Measurements from ENCODE around the gene CAMSAP3. TPM values are rescaled to one million over a fixed set of nuclear protein-coding genes. Genes with fewer than 3 reads are reported as not detected.

Gene CAMSAP3
- total and polyA plus RNA-seq, 12 donors = 0.61 to 18.9 (median 6.0) TPM

GRCh38 chr19:7639863-7640348 lies 44.2 kb downstream of the CAMSAP3 start:
- Histone ChIP-seq H3K27me3 (no peaks in the 10 kb centered on the region), H3K4me3 (no peak overlapping the region), H3K27ac (no peak overlapping the region), H3K36me3 (replicated peaks in 1 of 2) (no peaks in the 10 kb centered on the region), H3K9me3 (replicated peaks in 1 of 3) (no peaks in the 10 kb centered on the region), H3K4me1 (replicated peaks in 1 of 2) (peaks cover 3% of the 10 kb centered on the region in 2 donors)
- intact Hi-C loops (cut with DNase I) = no loop called here
- no peak for DNase-seq
- 89 to 97% (median 94%) methylated on average over 13 of the region's 13 CpGs for WGBS, 4 donors
- TF ChIP-seq POLR2A (IDR thresholded peaks at IDR 0.05) = no peak
- TF ChIP-seq CTCF (IDR thresholded peaks at IDR 0.05) = no peak

GRCh38 chr19:7640803-7641202 lies 45.1 kb downstream of the CAMSAP3 start:
- TF ChIP-seq POLR2A (IDR thresholded peaks at IDR 0.05) = no peak
- no peak for TF ChIP-seq CTCF (IDR thresholded peaks at IDR 0.05)
- intact Hi-C loops (cut with DNase I) = no loop called here
- DNase-seq = no peak
- Histone ChIP-seq H3K9me3 (replicated peaks in 1 of 3) (no peaks in the 10 kb centered on the region), H3K4me3 (no peak overlapping the region), H3K4me1 (replicated peaks in 1 of 2) (peaks cover 3% of the 10 kb centered on the region in 2 donors), H3K36me3 (replicated peaks in 1 of 2) (no peaks in the 10 kb centered on the region), H3K27ac (no peak overlapping the region), H3K27me3 (no peaks in the 10 kb centered on the region)
- WGBS, 4 donors = 88 to 99% (median 92%) methylated on average over 6 to 11 of the region's 11 CpGs

GRCh38 chr19:7641290-7642276 lies 45.9 kb downstream of the CAMSAP3 start:
- no peak overlapping the region for H3K4me3 ChIP-seq
- intact Hi-C loops (cut with DNase I) = no loop called here
- WGBS, 4 donors = 83 to 89% (median 88%) methylated on average over 25 to 43 of the region's 43 CpGs
- no peak for TF ChIP-seq POLR2A (IDR thresholded peaks at IDR 0.05)
- no peak for TF ChIP-seq CTCF (IDR thresholded peaks at IDR 0.05)
- DNase-seq = no peak
- H3K27ac ChIP-seq = no peak overlapping the region
- H3K9me3 ChIP-seq (replicated peaks in 1 of 3) = no peaks in the 10 kb centered on the region
- H3K36me3 ChIP-seq (replicated peaks in 1 of 2) = no peaks in the 10 kb centered on the region
- peaks cover 1 to 2% of the 10 kb centered on the region in 2 donors for H3K4me1 ChIP-seq (replicated peaks in 1 of 2)
- no peaks in the 10 kb centered on the region for H3K27me3 ChIP-seq

GRCh38 chr19:7642295-7643030 lies 46.8 kb downstream of the CAMSAP3 start:
- Histone ChIP-seq H3K4me3 (no peak overlapping the region), H3K36me3 (replicated peaks in 1 of 2) (no peaks in the 10 kb centered on the region), H3K4me1 (replicated peaks in 1 of 2) (no peaks in the 10 kb centered on the region), H3K9me3 (replicated peaks in 1 of 3) (no peaks in the 10 kb centered on the region), H3K27ac (no peak overlapping the region), H3K27me3 (no peaks in the 10 kb centered on the region)
- DNase-seq = peak in 1 of 7 donors; percentile 17
- intact Hi-C loops (cut with DNase I) = no loop called here
- 80 to 91% (median 83%) methylated on average over 12 to 27 of the region's 27 CpGs for WGBS, 4 donors
- TF ChIP-seq POLR2A (IDR thresholded peaks at IDR 0.05) = no peak
- no peak for TF ChIP-seq CTCF (IDR thresholded peaks at IDR 0.05)

Data from adrenal gland (tissue), 12 donors.